SK-N-MC (cell line): Measurements from ENCODE around the gene BCAT1.

ENCODE experiments used
- EZH2 ChIP-seq: fragments of 200-600 bp; sonication (generic); IDR thresholded peaks from one replicate; pipeline ENCODE4 v1.6.1; 2017; ENCODE audit warnings: antibody characterized with exemption
- POLR2AphosphoS5 ChIP-seq: IDR thresholded peaks from 2 replicates; pipeline ENCODE4 v1.6.1; 2012; ENCODE audit warnings: mild to moderate bottlenecking, low read depth, low read length, borderline replicate concordance

GRCh38 chr12:24778486-24779304, 170.2 kb downstream of the BCAT1 start:
- TF ChIP-seq EZH2 (no peak), POLR2AphosphoS5 (no peak)
